Naive thymus-derived CD8-positive, alpha-beta T cell (primary cell): ENCODE data around the gene FAM13C. TPM values are rescaled to one million over a fixed set of nuclear protein-coding genes. Genes with fewer than 3 reads are reported as not detected.

Experiments used
- ATAC-seq, 2 donors: fragments of 150-1000 bp; cut with Tn5 transposase in 1 of 2; sonication (Bioruptor Pico), chemical (Tn5 transposase) in 1 of 2; 1 replicate in 1 of 2; 2 replicates in 1 of 2; pipeline ENCODE4 v1.10.0; 2021; ENCODE audit warnings: mild to moderate bottlenecking in 2 of 2, moderate library complexity in 2 of 2
- POLR2A ChIA-PET: fragments of 350-600 bp; sonication (Branson Sonifier 250); formaldehyde crosslinking; loops from one replicate; lab custom pipeline; 2021; ENCODE audit warnings: antibody characterized with exemption; lab: Charles Lee
- DNase-seq, 10 donors: peaks; one replicate each; pipeline versions ENCODE4 v3.0.0 to v3.0.0-alpha.2; 2020 to 2022
- H3K27ac Mint-ChIP-seq, 10 donors: one replicate each; pipeline ENCODE4 v1.8.0; 2020 to 2022; ENCODE audit warnings: mild to moderate bottlenecking in 10 of 10, mixed read lengths in 10 of 10, moderate library complexity in 4 of 10, inconsistent platforms in 1 of 10
- H3K27me3 Mint-ChIP-seq, 5 donors: one replicate each; pipeline ENCODE4 v1.8.0; 2021 to 2022; ENCODE audit warnings: mixed read lengths in 5 of 5
- H3K36me3 Mint-ChIP-seq, 3 donors: one replicate each; pipeline ENCODE4 v1.8.0; 2020 to 2022; ENCODE audit warnings: mixed read lengths in 3 of 3, mild to moderate bottlenecking in 2 of 3, inconsistent platforms in 1 of 3
- H3K4me1 Mint-ChIP-seq, 4 donors: one replicate each; pipeline ENCODE4 v1.8.0; 2021 to 2022; ENCODE audit warnings: mixed read lengths in 4 of 4
- H3K4me3 Mint-ChIP-seq, 10 donors: one replicate each; pipeline ENCODE4 v1.8.0; 2020 to 2022; ENCODE audit warnings: mild to moderate bottlenecking in 10 of 10, mixed read lengths in 10 of 10, moderate library complexity in 6 of 10, inconsistent platforms in 1 of 10
- H3K9me3 Mint-ChIP-seq, 9 donors: one replicate each; pipeline ENCODE4 v1.8.0; 2020 to 2022; ENCODE audit warnings: mixed read lengths in 9 of 9, mild to moderate bottlenecking in 3 of 9, inconsistent platforms in 1 of 9, moderate library complexity in 1 of 9
- polyA plus RNA-seq, 3 donors: library from polyadenylated mRNA; unstranded; fragments of 300-500 nt; fragmentation: Illumina TruSeq; gene quantifications; one replicate each; pipeline ENCODE4 v1.2.3, GENCODE V29; 2021
- total RNA-seq, 8 experiments: library from RNA in 2 of 8; stranded (reverse) in 2 of 8; gene quantifications; one replicate each; pipeline ENCODE4 v1.2.3 and lab custom pipeline; 2021 to 2026

FAM13C gene
- total and polyA plus RNA-seq, 5 experiments from 2014 or later, result not detected

- no peak for ATAC-seq
- H3K9me3 Mint-ChIP-seq, result peaks cover 0 to 4% (median 0%) of the 10 kb centered on the region in 9 donors
Measured at GRCh38 chr10:59382831-59383295, 20.5 kb upstream of the FAM13C start.

GRCh38 chr10:59381687-59382086 lies 19.3 kb upstream of the FAM13C start:
- H3K4me3 Mint-ChIP-seq, result no peak overlapping the region
- DNase-seq, result no peak
- H3K27ac Mint-ChIP-seq, result no peak overlapping the region
- no peaks in the 10 kb centered on the region for H3K27me3 Mint-ChIP-seq
- ATAC-seq, result no peak
- H3K9me3 Mint-ChIP-seq, result peaks cover 0 to 4% (median 0%) of the 10 kb centered on the region in 9 donors
- H3K36me3 Mint-ChIP-seq, result no peaks in the 10 kb centered on the region
- H3K4me1 Mint-ChIP-seq, result no peaks in the 10 kb centered on the region
- POLR2A ChIA-PET, result no interaction called here

More at GRCh38 chr10:59382831-59383295, 20.5 kb upstream of the FAM13C start:
- POLR2A ChIA-PET, result no interaction called here
- Mint-ChIP-seq H3K27me3 (no peaks in the 10 kb centered on the region), H3K4me1 (no peaks in the 10 kb centered on the region), H3K36me3 (no peaks in the 10 kb centered on the region), H3K27ac (no peak overlapping the region), H3K4me3 (no peak overlapping the region)
- no peak for DNase-seq

- DNase-seq, result no peak
- H3K36me3 Mint-ChIP-seq, result no peaks in the 10 kb centered on the region
- no peaks in the 10 kb centered on the region for H3K4me1 Mint-ChIP-seq
- no peaks in the 10 kb centered on the region for H3K9me3 Mint-ChIP-seq
- POLR2A ChIA-PET, result no interaction called here
- no peak overlapping the region for H3K27ac Mint-ChIP-seq
- no peak overlapping the region for H3K4me3 Mint-ChIP-seq
- peaks cover 0 to 8% (median 2%) of the 10 kb centered on the region in 5 donors for H3K27me3 Mint-ChIP-seq
- ATAC-seq, result no peak
Measured at GRCh38 chr10:59376846-59377245, 14.5 kb upstream of the FAM13C start.

- no peak for ATAC-seq
- Mint-ChIP-seq H3K36me3 (no peaks in the 10 kb centered on the region), H3K27me3 (peaks cover 0 to 8% (median 2%) of the 10 kb centered on the region in 5 donors), H3K4me1 (no peaks in the 10 kb centered on the region), H3K4me3 (no peak overlapping the region), H3K9me3 (no peaks in the 10 kb centered on the region), H3K27ac (no peak overlapping the region)
- DNase-seq, result no peak
- POLR2A ChIA-PET, result no interaction called here
Measured at GRCh38 chr10:59375990-59376389, 13.6 kb upstream of the FAM13C start.

GRCh38 chr10:59374916-59375315 lies 12.6 kb upstream of the FAM13C start:
- DNase-seq, result no peak
- H3K27ac Mint-ChIP-seq, result no peak overlapping the region
- ATAC-seq, result no peak
- H3K36me3 Mint-ChIP-seq, result no peaks in the 10 kb centered on the region
- peaks cover 0 to 8% (median 2%) of the 10 kb centered on the region in 5 donors for H3K27me3 Mint-ChIP-seq
- no peaks in the 10 kb centered on the region for H3K4me1 Mint-ChIP-seq
- POLR2A ChIA-PET, result no interaction called here
- H3K9me3 Mint-ChIP-seq, result no peaks in the 10 kb centered on the region
- no peak overlapping the region for H3K4me3 Mint-ChIP-seq

GRCh38 chr10:59373071-59373470 lies 10.7 kb upstream of the FAM13C start:
- Mint-ChIP-seq H3K27ac (no peak overlapping the region), H3K4me3 (no peak overlapping the region), H3K9me3 (peaks cover 0 to 3% (median 0%) of the 10 kb centered on the region in 9 donors), H3K27me3 (peaks cover 0 to 11% (median 2%) of the 10 kb centered on the region in 5 donors), H3K36me3 (no peaks in the 10 kb centered on the region), H3K4me1 (no peaks in the 10 kb centered on the region)
- POLR2A ChIA-PET, result no interaction called here
- DNase-seq, result no peak
- ATAC-seq, result no peak

GRCh38 chr10:59372543-59372942 lies 10.2 kb upstream of the FAM13C start:
- POLR2A ChIA-PET, result no interaction called here
- ATAC-seq (no peak), DNase-seq (no peak)
- Mint-ChIP-seq H3K4me1 (no peaks in the 10 kb centered on the region), H3K9me3 (peaks cover 0 to 3% (median 0%) of the 10 kb centered on the region in 9 donors), H3K36me3 (no peaks in the 10 kb centered on the region), H3K27me3 (peaks cover 0 to 11% (median 2%) of the 10 kb centered on the region in 5 donors), H3K4me3 (no peak overlapping the region), H3K27ac (no peak overlapping the region)

GRCh38 chr10:59366290-59366689 lies 3.9 kb upstream of the FAM13C start:
- peaks cover 7 to 24% (median 17%) of the 10 kb centered on the region in 5 donors for H3K27me3 Mint-ChIP-seq
- H3K9me3 Mint-ChIP-seq, result peaks cover 0 to 3% (median 0%) of the 10 kb centered on the region in 9 donors
- no peak overlapping the region for H3K4me3 Mint-ChIP-seq
- H3K4me1 Mint-ChIP-seq, result peaks cover 3 to 10% (median 6%) of the 10 kb centered on the region in 4 donors
- H3K27ac Mint-ChIP-seq, result no peak overlapping the region
- ATAC-seq, result no peak
- POLR2A ChIA-PET, result no interaction called here
- DNase-seq, result no peak
- no peaks in the 10 kb centered on the region for H3K36me3 Mint-ChIP-seq

GRCh38 chr10:59363446-59363958 lies 1.2 kb upstream of the FAM13C start:
- peaks cover 13 to 45% (median 19%) of the 10 kb centered on the region in 5 donors for H3K27me3 Mint-ChIP-seq
- POLR2A ChIA-PET, result no interaction called here
- peaks cover 0 to 3% (median 0%) of the 10 kb centered on the region in 9 donors for H3K9me3 Mint-ChIP-seq
- peaks cover 3 to 10% (median 6%) of the 10 kb centered on the region in 4 donors for H3K4me1 Mint-ChIP-seq
- ATAC-seq (no peak), DNase-seq (no peak)
- H3K36me3 Mint-ChIP-seq, result no peaks in the 10 kb centered on the region
- H3K4me3 Mint-ChIP-seq, result peak overlapping the region in 2 of 10 donors; percentile 57 to 66
- no peak overlapping the region for H3K27ac Mint-ChIP-seq

GRCh38 chr10:59362959-59363381 lies 621 bp upstream of the FAM13C start:
- Mint-ChIP-seq H3K27me3 (peaks cover 13 to 48% (median 19%) of the 10 kb centered on the region in 5 donors), H3K36me3 (no peaks in the 10 kb centered on the region), H3K27ac (no peak overlapping the region), H3K4me3 (peak overlapping the region in 8 of 10 donors; percentile 14 to 70 (median 38)), H3K4me1 (peaks cover 3 to 10% (median 6%) of the 10 kb centered on the region in 4 donors), H3K9me3 (peaks cover 0 to 4% (median 0%) of the 10 kb centered on the region in 9 donors)
- ATAC-seq, result peak in 1 of 2 donors; percentile 18
- no peak for DNase-seq
- POLR2A ChIA-PET, result no interaction called here

- Mint-ChIP-seq H3K4me3 (peak overlapping the region in 8 of 10 donors; percentile 11 to 70 (median 50)), H3K4me1 (peaks cover 3 to 10% (median 6%) of the 10 kb centered on the region in 4 donors), H3K36me3 (no peaks in the 10 kb centered on the region), H3K27ac (no peak overlapping the region), H3K9me3 (peaks cover 0 to 4% (median 0%) of the 10 kb centered on the region in 9 donors), H3K27me3 (peaks cover 13 to 48% (median 20%) of the 10 kb centered on the region in 5 donors)
- POLR2A ChIA-PET, result no interaction called here
- ATAC-seq (no peak), DNase-seq (no peak)
Measured at GRCh38 chr10:59361663-59362143, 646 bp downstream of the FAM13C start.

GRCh38 chr10:59360605-59361405 lies 1.5 kb downstream of the FAM13C start:
- DNase-seq (no peak), ATAC-seq (no peak)
- H3K27me3 Mint-ChIP-seq, result peaks cover 16 to 48% (median 22%) of the 10 kb centered on the region in 5 donors
- H3K27ac Mint-ChIP-seq, result peak overlapping the region in 1 of 10 donors; percentile 58
- no peak overlapping the region for H3K4me3 Mint-ChIP-seq
- peaks cover 0 to 4% (median 0%) of the 10 kb centered on the region in 9 donors for H3K9me3 Mint-ChIP-seq
- POLR2A ChIA-PET, result no interaction called here
- H3K4me1 Mint-ChIP-seq, result peaks cover 3 to 10% (median 6%) of the 10 kb centered on the region in 4 donors
- no peaks in the 10 kb centered on the region for H3K36me3 Mint-ChIP-seq

GRCh38 chr10:59358576-59358975 lies 3.8 kb downstream of the FAM13C start:
- POLR2A ChIA-PET, result no interaction called here
- ATAC-seq (no peak), DNase-seq (no peak)
- H3K4me1 Mint-ChIP-seq, result peaks cover 3 to 10% (median 6%) of the 10 kb centered on the region in 4 donors
- no peak overlapping the region for H3K27ac Mint-ChIP-seq
- H3K27me3 Mint-ChIP-seq, result peaks cover 11 to 33% (median 20%) of the 10 kb centered on the region in 5 donors
- H3K36me3 Mint-ChIP-seq, result no peaks in the 10 kb centered on the region
- H3K4me3 Mint-ChIP-seq, result no peak overlapping the region
- peaks cover 0 to 4% (median 0%) of the 10 kb centered on the region in 9 donors for H3K9me3 Mint-ChIP-seq
